Right kidney (tissue), 1 donor: Measurements from ENCODE around the gene RPL29.

Source experiments
- DNase-seq: peaks from one replicate; pipeline ENCODE4 v3.0.0-alpha.2; 2016

The RPL29 gene

GRCh38 chr3:51983578-51984268, 12.0 kb downstream of the RPL29 start:
- DNase-seq: no peak

- DNase-seq: peak; percentile 93
Observed at GRCh38 chr3:51982838-51983577, 12.7 kb downstream of the RPL29 start, which contains the start of gene ACY1. Gene ACY1, plus strand, starts transcription at chr3:51983535. Its CDS starts 530 bp downstream, at chr3:51984065.

GRCh38 chr3:51982352-51982837, 13.3 kb downstream of the RPL29 start:
- DNase-seq: no peak

GRCh38 chr3:51980253-51980652, 15.4 kb downstream of the RPL29 start:
- no peak for DNase-seq

GRCh38 chr3:51978143-51978502, 17.6 kb downstream of the RPL29 start:
- DNase-seq: no peak

GRCh38 chr3:51977446-51978142, 18.1 kb downstream of the RPL29 start:
- no peak for DNase-seq

GRCh38 chr3:51975852-51976549, 19.7 kb downstream of the RPL29 start:
- peak; percentile 70 for DNase-seq

GRCh38 chr3:51974963-51975851, 20.5 kb downstream of the RPL29 start, which contains the start of gene ABHD14A:
Gene ABHD14A, plus strand, starts transcription at chr3:51975064. Its CDS starts 72 bp downstream, at chr3:51975136.
- DNase-seq: peak; percentile 93

- no peak for DNase-seq
Observed at GRCh38 chr3:51974277-51974962, 21.3 kb downstream of the RPL29 start.

- DNase-seq: no peak
Observed at GRCh38 chr3:51971350-51971749, 24.3 kb downstream of the RPL29 start.

- DNase-seq: no peak
Observed at GRCh38 chr3:51970606-51971300, 24.9 kb downstream of the RPL29 start.

GRCh38 chr3:51969841-51970240, 25.9 kb downstream of the RPL29 start:
- no peak for DNase-seq

- no peak for DNase-seq
Observed at GRCh38 chr3:51968883-51969678, 26.6 kb downstream of the RPL29 start.

GRCh38 chr3:51968170-51968775, 27.4 kb downstream of the RPL29 start:
- no peak for DNase-seq

GRCh38 chr3:51967384-51968169, 28.1 kb downstream of the RPL29 start, which contains the start of gene PCBP4:
Gene PCBP4, minus strand, starts transcription at chr3:51967454. Its CDS starts 6,214 bp downstream, at chr3:51961240.
- peak; percentile 79 for DNase-seq

- peak; percentile 57 for DNase-seq
Observed at GRCh38 chr3:51966922-51967383, 28.7 kb downstream of the RPL29 start.

- DNase-seq: no peak
Observed at GRCh38 chr3:51966486-51966885, 29.2 kb downstream of the RPL29 start.

GRCh38 chr3:51966016-51966415, 29.7 kb downstream of the RPL29 start:
- no peak for DNase-seq
